ENCODE results near the gene DCAF11.
A peak's percentile ranks its signal among the peaks of the same experiment; 100 is the strongest.

DCAF11 gene

GRCh38 chr14:24119691-24120090 lies 5.1 kb downstream of the DCAF11 start:
- no peak overlapping the region for H3K27ac ChIP-seq (ENCODE audit: low read length)
- H3K9ac ChIP-seq (ENCODE audit: low read length), result no peak overlapping the region
- peaks cover 12% of the 10 kb centered on the region; the same call in 1 of the 2 replicates for H3K79me2 ChIP-seq (ENCODE audit: low read length)
- H3K4me2 ChIP-seq (ENCODE audit: low read length), result no peak overlapping the region
- no peaks in the 10 kb centered on the region for H3K9me3 ChIP-seq (ENCODE audit: insufficient read depth, low read length)
- peaks cover 26% of the 10 kb centered on the region for H3K4me1 ChIP-seq (ENCODE audit: low read length)
- no peak overlapping the region for H2AFZ ChIP-seq (ENCODE audit: low read depth, low read length)
- H3K27me3 ChIP-seq (ENCODE audit: low read depth, low read length), result no peaks in the 10 kb centered on the region
- H4K20me1 ChIP-seq (ENCODE audit: insufficient read depth, low read length), result no peaks in the 10 kb centered on the region
- peaks cover 48% of the 10 kb centered on the region for H3K36me3 ChIP-seq (replicated peaks; ENCODE audit: low read depth, low read length)
- H3K4me3 ChIP-seq (ENCODE audit: low read length), result no peak overlapping the region
- TF ChIP-seq, protein P1, sequence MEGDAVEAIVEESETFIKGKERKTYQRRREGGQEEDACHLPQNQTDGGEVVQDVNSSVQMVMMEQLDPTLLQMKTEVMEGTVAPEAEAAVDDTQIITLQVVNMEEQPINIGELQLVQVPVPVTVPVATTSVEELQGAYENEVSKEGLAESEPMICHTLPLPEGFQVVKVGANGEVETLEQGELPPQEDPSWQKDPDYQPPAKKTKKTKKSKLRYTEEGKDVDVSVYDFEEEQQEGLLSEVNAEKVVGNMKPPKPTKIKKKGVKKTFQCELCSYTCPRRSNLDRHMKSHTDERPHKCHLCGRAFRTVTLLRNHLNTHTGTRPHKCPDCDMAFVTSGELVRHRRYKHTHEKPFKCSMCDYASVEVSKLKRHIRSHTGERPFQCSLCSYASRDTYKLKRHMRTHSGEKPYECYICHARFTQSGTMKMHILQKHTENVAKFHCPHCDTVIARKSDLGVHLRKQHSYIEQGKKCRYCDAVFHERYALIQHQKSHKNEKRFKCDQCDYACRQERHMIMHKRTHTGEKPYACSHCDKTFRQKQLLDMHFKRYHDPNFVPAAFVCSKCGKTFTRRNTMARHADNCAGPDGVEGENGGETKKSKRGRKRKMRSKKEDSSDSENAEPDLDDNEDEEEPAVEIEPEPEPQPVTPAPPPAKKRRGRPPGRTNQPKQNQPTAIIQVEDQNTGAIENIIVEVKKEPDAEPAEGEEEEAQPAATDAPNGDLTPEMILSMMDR (IDR thresholded peaks at IDR 0.05; ENCODE audit: low read depth, low read length), result no peak

DNA sequence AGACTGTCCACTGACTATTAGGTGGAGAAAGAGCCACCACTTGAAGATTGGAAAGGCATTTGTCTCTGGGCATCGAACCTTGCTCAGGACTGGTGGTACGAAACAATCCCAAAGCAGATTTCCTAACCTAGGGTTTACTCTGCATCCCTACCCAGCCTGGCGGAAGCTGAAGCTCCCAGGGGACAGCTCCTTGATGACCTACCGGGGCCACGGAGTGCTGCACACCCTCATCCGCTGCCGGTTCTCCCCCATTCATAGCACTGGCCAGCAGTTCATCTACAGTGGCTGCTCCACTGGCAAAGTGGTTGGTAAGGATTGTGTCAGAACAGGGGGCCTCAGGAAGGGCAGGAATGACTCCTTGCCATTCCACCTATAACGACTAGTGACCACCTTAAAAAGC lies 6.6 kb downstream of the DCAF11 start:
- Histone ChIP-seq H3K4me2 (ENCODE audit: low read length) (no peak overlapping the region), H3K79me2 (ENCODE audit: low read length) (0 out of 2 replicates have a peak, but pooled peaks cover 4% of the 10 kb centered on the region), H3K9me3 (ENCODE audit: insufficient read depth, low read length) (no peaks in the 10 kb centered on the region), H3K36me3 (replicated peaks; ENCODE audit: low read depth, low read length) (peaks cover 48% of the 10 kb centered on the region), H4K20me1 (ENCODE audit: insufficient read depth, low read length) (no peaks in the 10 kb centered on the region), H3K9ac (ENCODE audit: low read length) (no peak overlapping the region), H3K4me1 (ENCODE audit: low read length) (peaks cover 19% of the 10 kb centered on the region), H3K27ac (ENCODE audit: low read length) (no peak overlapping the region), H3K4me3 (ENCODE audit: low read length) (no peak overlapping the region), H3K27me3 (ENCODE audit: low read depth, low read length) (no peaks in the 10 kb centered on the region), H2AFZ (ENCODE audit: low read depth, low read length) (no peak overlapping the region)
- TF ChIP-seq, protein P1 (IDR thresholded peaks at IDR 0.05; ENCODE audit: low read depth, low read length), result no peak
- no peak for TF ChIP-seq EZH2phosphoT487 (IDR thresholded peaks at IDR 0.05; ENCODE audit: low read depth)

DNA sequence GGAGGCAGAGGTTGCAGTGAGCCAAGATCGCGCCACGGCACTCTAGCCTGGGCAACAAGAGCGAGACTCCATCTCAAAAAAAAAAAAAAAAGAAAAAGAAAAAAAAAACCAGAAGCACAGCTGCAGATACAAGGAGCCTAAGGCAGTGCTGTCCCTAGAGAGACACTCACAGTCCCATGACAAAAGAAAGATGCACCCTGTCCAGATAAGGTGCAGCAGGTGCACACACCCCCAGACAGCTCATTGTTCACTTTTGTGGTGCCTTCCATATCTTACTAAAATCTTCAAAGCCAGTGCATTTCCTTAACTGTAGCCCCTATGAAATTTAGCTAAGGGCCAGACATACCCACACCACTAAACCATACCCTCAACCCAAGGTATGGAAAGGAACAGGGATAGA lies 7.8 kb downstream of the DCAF11 start:
- Histone ChIP-seq H3K4me1 (ENCODE audit: low read length) (peaks cover 19% of the 10 kb centered on the region), H2AFZ (ENCODE audit: low read depth, low read length) (no peak overlapping the region), H3K36me3 (replicated peaks; ENCODE audit: low read depth, low read length) (peaks cover 41% of the 10 kb centered on the region), H3K4me2 (ENCODE audit: low read length) (no peak overlapping the region), H3K9me3 (ENCODE audit: insufficient read depth, low read length) (no peaks in the 10 kb centered on the region), H3K79me2 (ENCODE audit: low read length) (no peaks in the 10 kb centered on the region), H3K27ac (ENCODE audit: low read length) (no peak overlapping the region), H4K20me1 (ENCODE audit: insufficient read depth, low read length) (no peaks in the 10 kb centered on the region), H3K27me3 (ENCODE audit: low read depth, low read length) (no peaks in the 10 kb centered on the region), H3K4me3 (ENCODE audit: low read length) (no peak overlapping the region), H3K9ac (ENCODE audit: low read length) (no peak overlapping the region)
- no peak for TF ChIP-seq EZH2phosphoT487 (IDR thresholded peaks at IDR 0.05; ENCODE audit: low read depth)
- TF ChIP-seq, protein P1 (IDR thresholded peaks at IDR 0.05; ENCODE audit: low read depth, low read length), result no peak

DNA sequence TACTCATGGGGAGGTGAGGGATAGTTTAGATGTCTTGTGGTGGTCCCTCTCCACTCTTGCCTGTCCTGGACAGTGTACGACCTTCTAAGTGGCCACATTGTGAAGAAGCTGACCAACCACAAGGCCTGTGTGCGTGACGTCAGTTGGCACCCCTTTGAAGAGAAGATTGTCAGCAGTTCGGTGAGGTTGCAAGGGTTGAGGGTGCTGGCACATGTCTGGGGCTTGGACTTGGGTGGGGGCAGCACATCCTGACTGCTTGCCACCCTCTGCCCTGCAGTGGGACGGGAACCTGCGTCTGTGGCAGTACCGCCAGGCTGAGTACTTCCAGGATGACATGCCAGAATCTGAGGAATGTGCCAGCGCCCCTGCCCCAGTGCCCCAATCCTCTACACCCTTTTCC lies 8.3 kb downstream of the DCAF11 start:
- no peak for TF ChIP-seq EZH2phosphoT487 (IDR thresholded peaks at IDR 0.05; ENCODE audit: low read depth)
- TF ChIP-seq, protein P1 (IDR thresholded peaks at IDR 0.05; ENCODE audit: low read depth, low read length), result no peak
- no peak overlapping the region for H3K9ac ChIP-seq (ENCODE audit: low read length)
- no peaks in the 10 kb centered on the region for H4K20me1 ChIP-seq (ENCODE audit: insufficient read depth, low read length)
- no peaks in the 10 kb centered on the region for H3K27me3 ChIP-seq (ENCODE audit: low read depth, low read length)
- H3K9me3 ChIP-seq (ENCODE audit: insufficient read depth, low read length), result no peaks in the 10 kb centered on the region
- H3K4me2 ChIP-seq (ENCODE audit: low read length), result no peak overlapping the region
- H3K36me3 ChIP-seq (replicated peaks; ENCODE audit: low read depth, low read length), result peaks cover 39% of the 10 kb centered on the region
- peaks cover 19% of the 10 kb centered on the region for H3K4me1 ChIP-seq (ENCODE audit: low read length)
- H2AFZ ChIP-seq (ENCODE audit: low read depth, low read length), result no peak overlapping the region
- H3K27ac ChIP-seq (ENCODE audit: low read length), result peak overlapping the region; percentile 87
- no peaks in the 10 kb centered on the region for H3K79me2 ChIP-seq (ENCODE audit: low read length)
- no peak overlapping the region for H3K4me3 ChIP-seq (ENCODE audit: low read length)

Measured in OCI-LY3 (cell line).